NCI-H526 treated with DMSO at 0.1 percent for 48 hours (cell line): ENCODE data around the gene TTYH1.
"Not testable (repeated sequence)": the region's sequence is repeated elsewhere in the genome, so short reads cannot be mapped to it uniquely, and the experiment has no call there.

Experiments
- DNase-seq: peaks from one replicate; lab custom pipeline; 2025; lab: John Stamatoyannopoulos, UW

The TTYH1 gene

GRCh38 chr19:54415208-54415900, at the start of gene TTYH1:
Gene TTYH1, plus strand, starts transcription at chr19:54415464. Its CDS starts 89 bp downstream, at chr19:54415553.
- DNase-seq, result no peak

- not testable (repeated sequence) for DNase-seq
These were observed 49.5 kb upstream of the TTYH1 start for GRCh38 chr19:54365798-54366197.

GRCh38 chr19:54366811-54367210, 48.5 kb upstream of the TTYH1 start:
- DNase-seq, result no peak

- DNase-seq, result no peak
These were observed 46.1 kb upstream of the TTYH1 start for GRCh38 chr19:54369082-54369687.

GRCh38 chr19:54369688-54370433, 45.4 kb upstream of the TTYH1 start:
- not testable (repeated sequence) for DNase-seq

- DNase-seq, result not testable (repeated sequence)
These were observed 44.8 kb upstream of the TTYH1 start for GRCh38 chr19:54370434-54370796.

GRCh38 chr19:54371453-54371852, 43.8 kb upstream of the TTYH1 start:
- DNase-seq, result not testable (repeated sequence)

- no peak for DNase-seq
These were observed 41.3 kb upstream of the TTYH1 start for GRCh38 chr19:54373781-54374631.

- not testable (repeated sequence) for DNase-seq
These were observed 39.9 kb upstream of the TTYH1 start for GRCh38 chr19:54375181-54375938.

- no peak for DNase-seq
These were observed 38.5 kb upstream of the TTYH1 start for GRCh38 chr19:54376610-54377285.

GRCh38 chr19:54379187-54379678, 36.0 kb upstream of the TTYH1 start:
- DNase-seq, result no peak

GRCh38 chr19:54380897-54381296, 34.4 kb upstream of the TTYH1 start:
- no peak for DNase-seq

- DNase-seq, result not testable (repeated sequence)
These were observed 33.2 kb upstream of the TTYH1 start for GRCh38 chr19:54382041-54382440.

- DNase-seq, result no peak
These were observed 31.9 kb upstream of the TTYH1 start for GRCh38 chr19:54383330-54383729.

- DNase-seq, result no peak
These were observed 27.1 kb upstream of the TTYH1 start for GRCh38 chr19:54387991-54388801.

GRCh38 chr19:54388802-54389139, 26.5 kb upstream of the TTYH1 start:
- DNase-seq, result no peak

- DNase-seq, result no peak
These were observed 25.7 kb upstream of the TTYH1 start for GRCh38 chr19:54389553-54389952.

GRCh38 chr19:54390942-54391577, 24.2 kb upstream of the TTYH1 start:
- peak; percentile 44 for DNase-seq

- no peak for DNase-seq
These were observed 23.6 kb upstream of the TTYH1 start for GRCh38 chr19:54391589-54392061.
